GM19328 (cell line): ENCODE results near the gene LEMD2.

ENCODE experiments used
- ATAC-seq: cut with Tn5 transposase; IDR thresholded peaks from one replicate; pipeline ENCODE4 v1.9.1; 2021; ENCODE audit warnings: mild to moderate bottlenecking, moderate library complexity; ENCODE audit not compliant: unreplicated experiment

LEMD2 gene

DNA sequence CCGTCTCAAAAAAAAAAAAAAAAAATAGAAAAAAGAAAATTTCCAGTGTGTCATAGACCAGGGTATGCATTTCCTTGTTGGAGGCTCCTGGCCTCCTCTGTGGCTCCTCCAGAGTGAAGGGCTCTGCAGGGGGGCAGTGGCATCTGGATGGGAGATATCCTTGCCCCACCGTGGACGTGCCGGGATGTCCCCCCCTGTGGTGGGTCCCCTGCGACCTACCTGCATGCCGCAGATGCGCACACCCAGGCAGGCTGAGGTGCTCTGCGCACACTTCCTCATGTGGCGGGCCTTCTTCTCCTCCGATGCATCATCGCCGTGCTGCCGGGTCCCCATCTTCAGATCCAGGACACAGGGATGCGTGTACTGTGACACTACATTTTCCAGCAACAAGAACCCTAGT is 63.7 kb downstream of the LEMD2 start:
- ATAC-seq: no peak

DNA sequence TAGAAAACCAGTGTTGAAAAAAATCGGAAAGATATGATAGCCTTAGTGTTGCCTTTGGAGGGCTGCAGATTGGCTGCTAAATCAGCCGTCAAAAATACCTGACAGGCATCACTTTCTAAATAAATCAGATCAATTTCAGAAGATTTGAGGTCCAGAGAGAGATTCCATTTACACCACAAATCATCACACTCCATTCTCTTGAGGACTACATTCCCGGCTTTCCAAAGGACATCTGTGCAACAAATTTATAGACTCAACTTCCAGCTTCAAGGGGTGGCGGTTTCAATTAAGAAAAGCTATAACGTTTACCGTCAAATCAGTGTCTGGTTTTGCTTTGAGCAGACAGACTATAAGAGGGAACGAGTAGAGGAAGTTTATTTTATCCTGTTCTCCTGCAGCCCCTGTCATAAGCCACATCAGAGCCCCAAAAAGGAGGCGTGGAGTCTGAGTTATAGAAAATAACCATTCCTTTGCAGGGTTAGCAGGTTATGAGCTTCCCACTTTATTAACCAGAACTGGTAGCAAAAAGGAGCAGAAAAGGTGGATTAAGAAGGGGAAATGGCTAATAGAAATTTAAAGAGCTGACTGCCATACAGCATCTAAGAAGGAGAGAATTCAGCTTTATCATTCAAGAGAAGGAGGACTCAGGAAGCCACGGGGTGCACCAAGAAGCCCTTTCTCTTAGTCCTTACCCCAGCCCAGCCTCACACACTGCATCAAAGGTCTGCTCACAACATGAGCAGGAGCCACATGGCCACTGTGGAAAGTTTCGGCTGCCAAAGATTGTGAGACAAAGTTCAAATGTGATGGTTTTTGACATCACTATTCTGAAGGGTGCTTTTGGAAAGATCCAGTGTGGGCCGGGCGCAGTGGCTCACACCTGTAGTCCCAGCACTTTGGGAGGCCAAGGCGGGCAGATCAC is 64.6 kb downstream of the LEMD2 start:
- ATAC-seq: no peak

DNA sequence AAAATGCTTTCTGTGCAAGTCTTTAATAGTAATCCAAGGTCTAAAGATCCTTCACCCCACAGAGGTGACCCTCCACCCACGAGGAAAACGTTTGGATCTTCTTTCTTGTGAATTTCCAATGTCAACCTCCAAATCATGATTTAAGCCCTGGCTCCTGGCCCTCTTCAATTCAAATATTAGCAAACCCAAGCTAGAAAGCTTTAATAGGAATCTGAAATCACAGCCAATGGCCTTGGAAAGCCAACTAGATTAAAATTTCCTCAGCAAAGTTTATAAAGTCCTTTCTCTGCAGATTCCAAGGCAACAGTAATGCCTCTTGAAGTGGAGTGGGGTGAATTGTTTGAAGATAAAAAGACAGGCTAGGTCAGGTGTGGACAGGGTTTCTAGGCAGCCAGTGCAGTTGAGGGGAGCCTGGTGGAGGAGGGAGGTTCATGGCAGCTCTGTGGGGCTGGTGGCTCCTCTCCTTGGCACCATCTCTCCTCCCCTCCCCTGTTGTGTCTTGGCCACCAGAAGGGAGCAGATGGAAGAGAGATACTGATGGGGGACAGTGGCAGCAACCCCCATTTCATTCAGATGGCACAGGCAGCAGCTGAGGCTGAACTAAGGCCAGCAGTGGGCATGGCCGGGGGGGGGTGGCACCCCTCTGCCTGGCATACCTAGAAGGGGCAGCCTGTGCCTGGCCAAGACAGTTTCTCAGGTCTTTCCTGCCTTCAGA is 65.4 kb downstream of the LEMD2 start:
- ATAC-seq: no peak

DNA sequence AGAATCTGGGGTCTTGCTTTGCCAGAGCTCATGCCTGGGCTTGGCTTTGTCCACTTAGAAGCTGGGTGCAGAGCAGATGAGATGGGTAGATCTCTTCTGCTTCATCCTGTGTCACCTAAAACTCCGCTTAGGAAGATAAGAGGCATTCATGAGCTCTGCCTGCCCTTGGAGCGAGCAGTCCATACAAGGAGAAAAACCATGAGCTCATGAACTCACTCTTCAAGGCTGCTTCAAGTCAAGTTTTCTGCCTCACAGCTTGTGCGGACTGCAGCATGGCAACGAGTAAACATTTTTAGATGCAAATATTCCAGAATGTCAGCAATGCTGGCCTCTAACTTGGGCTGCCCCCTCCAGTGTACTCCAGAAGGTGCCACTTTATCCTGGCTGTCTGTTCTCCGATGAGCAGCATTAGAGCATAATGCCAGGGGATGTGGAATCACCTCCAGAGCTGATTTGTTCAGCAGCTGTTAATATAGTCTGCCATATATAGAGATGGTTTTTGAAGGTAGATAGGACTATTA is 66.8 kb downstream of the LEMD2 start:
- no peak for ATAC-seq

DNA sequence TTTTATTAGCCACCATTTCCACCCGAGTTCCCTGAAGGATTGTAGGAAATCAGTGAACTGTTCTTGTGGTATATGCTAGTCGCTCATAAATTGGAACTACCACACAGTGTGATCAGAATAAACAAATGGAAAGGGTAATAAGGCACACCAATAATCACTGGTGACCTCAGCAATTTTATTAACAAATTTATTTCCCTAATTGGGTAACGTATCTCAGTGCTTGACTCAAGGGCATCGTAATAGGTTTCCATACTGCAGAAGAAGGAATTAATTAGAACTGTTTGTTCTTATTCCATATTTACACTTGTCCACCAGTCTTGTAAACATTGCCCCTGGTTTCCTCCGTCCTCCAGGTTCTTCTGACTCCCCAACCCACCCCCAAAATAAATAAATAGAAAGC is 67.4 kb downstream of the LEMD2 start:
- ATAC-seq: no peak
